Endodermal cell (in vitro differentiated cells): ENCODE measurements around the gene MMP24. TPM values are rescaled to one million over a fixed set of nuclear protein-coding genes. Genes with fewer than 3 reads are reported as not detected.
"Not testable (repeated sequence)": the region's sequence is repeated elsewhere in the genome, so short reads cannot be mapped to it uniquely, and the experiment has no call there.

Experiments used
- DNase-seq: peaks from one replicate; pipeline ENCODE4 v3.0.0-alpha.2; 2017
- H3K27ac ChIP-seq: 2 replicates; pipeline ENCODE4 v1.5.1; 2013; ENCODE audit warnings: mild to moderate bottlenecking, low read depth, low read length, moderate library complexity
- H3K27me3 ChIP-seq: 2 replicates; pipeline ENCODE4 v1.6.1; 2013; ENCODE audit warnings: mild to moderate bottlenecking, low read length, moderate library complexity; ENCODE audit not compliant: insufficient read depth, control insufficient read depth, poor library complexity, severe bottlenecking
- H3K36me3 ChIP-seq: 2 replicates; pipeline ENCODE4 v1.7.0; 2013; ENCODE audit warnings: mild to moderate bottlenecking, low read length, moderate library complexity; ENCODE audit not compliant: control insufficient read depth, insufficient read depth
- H3K4me1 ChIP-seq: one replicate; pipeline ENCODE4 v1.7.0; 2013; ENCODE audit warnings: low read length; ENCODE audit not compliant: control insufficient read depth, insufficient read depth
- H3K4me3 ChIP-seq: 2 replicates; pipeline ENCODE4 v1.5.1; 2013; ENCODE audit warnings: mild to moderate bottlenecking, low read length, moderate library complexity
- H3K9ac ChIP-seq: 2 replicates; pipeline ENCODE4 v1.6.1; 2013; ENCODE audit warnings: mild to moderate bottlenecking, low read length, moderate library complexity; ENCODE audit not compliant: poor library complexity, severe bottlenecking; ENCODE audit errors: extremely low read depth
- H3K9me3 ChIP-seq: 2 replicates; pipeline ENCODE4 v1.6.1; 2013; ENCODE audit warnings: mild to moderate bottlenecking, low read length, moderate library complexity; ENCODE audit not compliant: control insufficient read depth
- H3K27ac Mint-ChIP-seq: 2 replicates; pipeline ENCODE4 v1.8.0; 2020; ENCODE audit warnings: mixed read lengths
- H3K27me3 Mint-ChIP-seq: 2 replicates; pipeline ENCODE4 v1.8.0; 2021; ENCODE audit warnings: mild to moderate bottlenecking, mixed read lengths; ENCODE audit not compliant: insufficient read depth
- H3K36me3 Mint-ChIP-seq: 2 replicates; pipeline ENCODE4 v1.8.0; 2020; ENCODE audit warnings: low read depth, mixed read lengths
- H3K4me1 Mint-ChIP-seq: 2 replicates; pipeline ENCODE4 v1.8.0; 2020; ENCODE audit warnings: mixed read lengths
- H3K4me3 Mint-ChIP-seq: 2 replicates; pipeline ENCODE4 v1.8.0; 2020; ENCODE audit warnings: mild to moderate bottlenecking, moderate library complexity, mixed read lengths
- H3K9me3 Mint-ChIP-seq: 2 replicates; pipeline ENCODE4 v1.8.0; 2020; ENCODE audit warnings: mild to moderate bottlenecking, mixed read lengths
- WGBS, 2 experiments: methylation state at CpG; one replicate each; pipeline versions ENCODE4 v1.1.5 to v1.1.7; 2013; ENCODE audit warnings: missing lambda C conversion rate in 2 of 2, mixed read lengths in 1 of 2; ENCODE audit not compliant: insufficient coverage in 1 of 2, insufficient read length in 1 of 2; 5-methylcytosine and 5-hydroxymethylcytosine counted together
- total RNA-seq, 2 donors: library from RNA; stranded (reverse); fragmentation: NEBNext Ultra II Directional in 1 of 2; extraction: Animal tissue kit (Norgen Biotek cat#: 25700) in 1 of 2; gene quantifications; 2 replicates in 1 of 2; 3 replicates in 1 of 2; pipeline ENCODE4 v1.2.1, GENCODE V29; 2021
- TF ChIP-seq, protein P1 (sequence below): fragments of 200-600 bp; sonication (generic); conservative IDR thresholded peaks from 2 replicates; pipeline ENCODE4 v1.5.0; 2021; ENCODE audit warnings: antibody characterized with exemption, mild to moderate bottlenecking

MMP24 gene
- total RNA-seq, 2 donors from 2014 or later = 1.3 to 5.9 TPM

DNA sequence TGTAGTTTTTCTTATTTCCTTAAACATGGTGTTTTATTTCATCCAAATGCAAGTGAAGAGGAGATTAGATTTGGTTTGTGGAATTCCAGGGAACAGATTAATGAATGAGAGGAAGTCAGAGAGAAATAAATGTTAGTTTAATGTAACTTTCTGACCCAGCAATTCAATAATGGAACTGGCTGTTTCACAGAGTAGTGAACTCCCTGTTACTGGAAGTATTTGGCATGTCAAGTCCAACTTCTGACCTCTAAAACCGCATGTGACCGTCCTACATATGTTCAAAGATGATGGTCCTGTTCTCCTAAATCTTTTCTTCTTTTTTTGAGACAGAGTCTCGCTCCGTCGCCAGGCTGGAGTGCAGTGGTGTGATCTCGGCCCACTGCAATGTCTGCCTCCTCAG is 35.9 kb upstream of the MMP24 start:
- Mint-ChIP-seq H3K4me1 (peaks cover 7% of the 10 kb centered on the region), H3K27ac (no peak overlapping the region), H3K9me3 (peaks cover 53% of the 10 kb centered on the region), H3K27me3 (no peaks in the 10 kb centered on the region), H3K4me3 (no peak overlapping the region), H3K36me3 (no peaks in the 10 kb centered on the region)
- Histone ChIP-seq H3K4me3 (no peak overlapping the region), H3K27me3 (no peaks in the 10 kb centered on the region), H3K9me3 (peaks cover 8% of the 10 kb centered on the region), H3K9ac (no peak overlapping the region), H3K4me1 (no peaks in the 10 kb centered on the region), H3K27ac (no peak overlapping the region), H3K36me3 (no peaks in the 10 kb centered on the region)
- DNase-seq = no peak
- TF ChIP-seq, protein P1, sequence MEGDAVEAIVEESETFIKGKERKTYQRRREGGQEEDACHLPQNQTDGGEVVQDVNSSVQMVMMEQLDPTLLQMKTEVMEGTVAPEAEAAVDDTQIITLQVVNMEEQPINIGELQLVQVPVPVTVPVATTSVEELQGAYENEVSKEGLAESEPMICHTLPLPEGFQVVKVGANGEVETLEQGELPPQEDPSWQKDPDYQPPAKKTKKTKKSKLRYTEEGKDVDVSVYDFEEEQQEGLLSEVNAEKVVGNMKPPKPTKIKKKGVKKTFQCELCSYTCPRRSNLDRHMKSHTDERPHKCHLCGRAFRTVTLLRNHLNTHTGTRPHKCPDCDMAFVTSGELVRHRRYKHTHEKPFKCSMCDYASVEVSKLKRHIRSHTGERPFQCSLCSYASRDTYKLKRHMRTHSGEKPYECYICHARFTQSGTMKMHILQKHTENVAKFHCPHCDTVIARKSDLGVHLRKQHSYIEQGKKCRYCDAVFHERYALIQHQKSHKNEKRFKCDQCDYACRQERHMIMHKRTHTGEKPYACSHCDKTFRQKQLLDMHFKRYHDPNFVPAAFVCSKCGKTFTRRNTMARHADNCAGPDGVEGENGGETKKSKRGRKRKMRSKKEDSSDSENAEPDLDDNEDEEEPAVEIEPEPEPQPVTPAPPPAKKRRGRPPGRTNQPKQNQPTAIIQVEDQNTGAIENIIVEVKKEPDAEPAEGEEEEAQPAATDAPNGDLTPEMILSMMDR = no peak
- 94 to 99% methylated on average over 6 of the region's 6 CpGs for WGBS, 2 experiments

DNA sequence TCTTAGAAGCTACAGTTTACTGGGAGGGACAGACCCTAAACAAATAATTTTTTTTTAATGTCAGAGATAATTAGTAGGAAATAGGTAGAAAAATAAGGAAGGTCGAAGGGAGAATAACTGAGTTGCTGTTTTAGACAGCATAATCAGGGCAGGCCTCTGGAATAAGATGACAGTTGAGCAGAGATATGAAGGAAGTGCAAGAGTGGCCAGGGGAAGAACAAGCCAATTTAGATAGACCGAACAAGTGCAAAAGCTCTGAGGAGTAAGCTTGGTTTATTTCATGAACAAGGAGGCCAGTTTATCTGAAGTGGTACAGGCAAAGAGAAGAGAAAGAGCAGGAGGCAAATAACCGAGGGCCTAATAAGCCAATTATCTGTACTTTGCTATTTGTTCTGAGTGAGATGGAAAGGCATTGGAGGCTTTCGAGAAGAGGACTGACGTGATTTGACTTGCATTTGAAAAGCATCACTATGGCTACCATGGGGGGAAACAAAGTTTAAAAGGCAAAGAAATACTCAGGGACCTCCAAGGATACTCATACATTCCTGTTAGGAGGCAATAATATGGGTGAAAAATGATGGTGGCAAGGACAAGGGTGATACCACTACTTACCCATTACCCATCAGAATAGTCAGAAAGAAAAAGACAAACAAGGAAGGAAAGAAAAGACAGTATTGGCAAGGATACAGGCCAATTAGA is 34.9 kb upstream of the MMP24 start:
- no peak overlapping the region for H3K27ac Mint-ChIP-seq
- H3K4me1 ChIP-seq = no peaks in the 10 kb centered on the region

DNA sequence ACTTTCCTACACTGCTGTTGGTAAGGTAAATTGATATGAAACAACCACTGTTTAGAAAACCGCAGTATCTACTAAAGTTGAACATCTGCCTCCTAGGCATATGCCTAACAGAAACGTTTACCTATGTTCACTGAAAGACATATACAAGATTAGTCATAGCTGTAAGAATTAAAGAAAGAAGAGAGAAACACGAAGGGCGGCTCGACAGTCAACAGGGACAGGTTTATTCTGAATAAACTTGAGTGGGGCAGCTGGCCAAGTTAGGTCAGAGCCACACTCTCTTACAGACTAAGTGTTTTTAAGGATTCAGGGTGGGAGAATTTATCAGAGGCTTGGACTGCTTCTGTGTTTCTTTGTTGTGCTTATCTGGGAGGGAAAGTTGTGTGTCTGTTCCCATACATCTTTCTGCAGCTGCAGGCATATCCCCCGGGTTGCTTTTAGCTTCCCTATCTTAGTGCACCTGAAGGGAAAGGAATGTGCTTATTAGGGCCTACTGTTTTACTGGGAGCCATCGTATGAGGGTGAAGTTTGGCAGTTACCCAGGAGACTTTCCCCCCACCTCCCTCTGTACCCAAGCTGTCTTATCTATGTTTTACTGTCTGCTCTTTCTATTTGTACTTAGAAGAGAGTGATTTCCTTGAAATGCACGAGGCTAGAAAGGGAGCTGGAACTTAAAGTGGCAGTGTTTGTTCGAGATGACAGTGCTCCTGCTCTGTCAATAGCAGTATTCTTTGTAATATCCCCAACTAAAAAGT is 34.2 kb upstream of the MMP24 start:
- Histone ChIP-seq H3K9ac (no peak overlapping the region), H3K9me3 (peaks cover 22% of the 10 kb centered on the region), H3K36me3 (no peaks in the 10 kb centered on the region), H3K4me1 (no peaks in the 10 kb centered on the region), H3K4me3 (no peak overlapping the region), H3K27ac (no peak overlapping the region), H3K27me3 (no peaks in the 10 kb centered on the region)
- H3K4me1 Mint-ChIP-seq = peaks cover 7% of the 10 kb centered on the region
- no peak for DNase-seq
- peaks cover 65% of the 10 kb centered on the region for H3K9me3 Mint-ChIP-seq
- no peaks in the 10 kb centered on the region for H3K27me3 Mint-ChIP-seq
- no peak overlapping the region for H3K27ac Mint-ChIP-seq
- TF ChIP-seq, protein P1 = no peak
- H3K4me3 Mint-ChIP-seq = no peak overlapping the region
- H3K36me3 Mint-ChIP-seq = no peaks in the 10 kb centered on the region
- 74 to 83% methylated on average over 3 to 8 of the region's 9 CpGs for WGBS, 2 experiments

More for the DNA sequence above, 34.9 kb upstream of the MMP24 start:
- Histone ChIP-seq H3K27me3 (no peaks in the 10 kb centered on the region), H3K36me3 (no peaks in the 10 kb centered on the region), H3K9ac (no peak overlapping the region), H3K4me3 (no peak overlapping the region), H3K9me3 (peaks cover 15% of the 10 kb centered on the region), H3K27ac (no peak overlapping the region)
- TF ChIP-seq, protein P1 = no peak
- Mint-ChIP-seq H3K36me3 (no peaks in the 10 kb centered on the region), H3K9me3 (peaks cover 62% of the 10 kb centered on the region), H3K27me3 (no peaks in the 10 kb centered on the region), H3K4me1 (peaks cover 7% of the 10 kb centered on the region), H3K4me3 (no peak overlapping the region)
- DNase-seq = no peak
- 88 to 94% methylated on average over 5 of the region's 5 CpGs for WGBS, 2 experiments

DNA sequence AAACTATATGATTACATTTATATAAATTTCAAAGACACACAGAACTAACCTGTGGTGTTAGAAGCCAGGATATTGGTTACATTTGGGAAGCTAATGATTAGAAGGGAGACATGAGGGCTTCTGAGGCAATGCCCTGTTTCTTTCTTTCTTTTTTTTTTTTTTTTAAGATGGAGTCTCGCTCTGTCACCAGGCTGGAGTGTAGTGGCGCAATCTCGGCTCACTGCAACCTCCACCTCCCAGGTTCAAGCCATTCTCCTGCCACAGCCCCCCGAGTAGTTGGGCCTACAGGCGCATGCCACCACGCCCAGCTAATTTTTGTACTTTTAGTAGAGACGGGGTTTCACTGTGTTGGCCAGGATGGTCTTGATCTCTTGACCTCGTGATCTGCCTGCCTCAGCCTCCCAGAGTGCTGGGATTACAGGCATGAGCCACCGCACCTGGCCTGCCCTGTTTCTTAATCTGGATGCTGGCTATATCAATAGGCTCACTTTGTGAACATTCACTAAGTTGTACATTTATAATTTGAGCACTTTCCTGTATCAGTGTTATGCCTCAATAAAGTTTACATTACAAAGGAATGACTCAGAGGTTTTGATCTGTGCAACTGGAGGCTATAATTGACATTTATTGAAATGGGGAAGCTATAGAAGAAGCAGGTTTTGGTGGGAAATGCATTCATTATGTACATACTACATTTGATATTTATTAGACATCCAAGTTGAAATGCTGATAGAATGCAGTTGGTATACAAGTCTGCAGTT is 33.3 kb upstream of the MMP24 start:
- H3K36me3 ChIP-seq, H3K4me3 Mint-ChIP-seq, H3K27me3 ChIP-seq, H3K4me1 ChIP-seq, H3K36me3 Mint-ChIP-seq, DNase-seq, H3K9ac ChIP-seq, H3K27ac Mint-ChIP-seq, H3K27ac ChIP-seq, H3K4me3 ChIP-seq, H3K27me3 Mint-ChIP-seq, H3K4me1 Mint-ChIP-seq: not testable (repeated sequence)
- peaks cover 66% of the 10 kb centered on the region for H3K9me3 Mint-ChIP-seq
- WGBS, 2 experiments = 90 to 91% methylated on average over 7 to 9 of the region's 9 CpGs
- H3K9me3 ChIP-seq = peaks cover 24% of the 10 kb centered on the region
